SK-N-MC (cell line): Measurements from ENCODE around the gene SLC26A2.

Experiments
- EZH2 ChIP-seq: fragments of 200-600 bp; sonication (generic); IDR thresholded peaks from one replicate; pipeline ENCODE4 v1.6.1; 2017; ENCODE audit warnings: antibody characterized with exemption
- POLR2AphosphoS5 ChIP-seq: IDR thresholded peaks from 2 replicates; pipeline ENCODE4 v1.6.1; 2012; ENCODE audit warnings: mild to moderate bottlenecking, low read depth, low read length, borderline replicate concordance

DNA sequence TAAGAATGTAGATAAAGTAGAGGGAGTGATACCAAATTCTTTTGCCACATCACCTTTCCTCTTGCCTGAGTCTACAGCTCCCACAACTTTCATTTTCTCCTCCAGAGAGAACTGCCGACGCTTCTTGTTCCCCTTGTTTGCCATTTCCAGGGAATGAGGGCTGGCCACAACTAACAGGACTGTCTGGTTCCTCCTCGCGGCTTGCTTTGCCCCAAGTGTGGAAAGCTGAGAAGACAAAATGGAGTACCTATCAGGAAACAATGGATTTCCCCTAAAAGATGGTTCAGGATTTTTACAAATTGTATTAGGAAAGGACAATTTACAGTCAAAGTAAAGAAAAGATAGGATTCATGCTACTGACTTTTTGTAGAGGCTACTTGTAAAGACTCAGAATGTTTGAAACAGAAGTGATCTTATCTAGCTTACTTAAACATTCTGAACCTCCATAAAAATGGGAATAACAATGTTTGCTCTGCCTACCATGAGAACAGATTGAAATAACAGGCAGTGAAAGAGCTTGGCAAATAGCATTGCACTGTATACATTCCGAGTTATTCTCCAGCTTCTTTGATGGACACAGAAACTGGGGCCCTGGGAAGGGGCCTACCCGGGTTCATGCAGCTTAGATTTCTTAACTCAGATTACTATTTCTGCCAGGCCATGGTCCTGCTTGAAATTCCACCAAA lies 35.8 kb downstream of the SLC26A2 start:
- TF ChIP-seq EZH2 (no peak), POLR2AphosphoS5 (no peak)
